HG03280 (cell line): ENCODE results near the gene TXNDC2.

Source experiments
- ATAC-seq: cut with Tn5 transposase; IDR thresholded peaks from one replicate; pipeline ENCODE4 v1.9.1; 2021; ENCODE audit warnings: mild to moderate bottlenecking, moderate library complexity; ENCODE audit not compliant: unreplicated experiment

TXNDC2 gene

DNA sequence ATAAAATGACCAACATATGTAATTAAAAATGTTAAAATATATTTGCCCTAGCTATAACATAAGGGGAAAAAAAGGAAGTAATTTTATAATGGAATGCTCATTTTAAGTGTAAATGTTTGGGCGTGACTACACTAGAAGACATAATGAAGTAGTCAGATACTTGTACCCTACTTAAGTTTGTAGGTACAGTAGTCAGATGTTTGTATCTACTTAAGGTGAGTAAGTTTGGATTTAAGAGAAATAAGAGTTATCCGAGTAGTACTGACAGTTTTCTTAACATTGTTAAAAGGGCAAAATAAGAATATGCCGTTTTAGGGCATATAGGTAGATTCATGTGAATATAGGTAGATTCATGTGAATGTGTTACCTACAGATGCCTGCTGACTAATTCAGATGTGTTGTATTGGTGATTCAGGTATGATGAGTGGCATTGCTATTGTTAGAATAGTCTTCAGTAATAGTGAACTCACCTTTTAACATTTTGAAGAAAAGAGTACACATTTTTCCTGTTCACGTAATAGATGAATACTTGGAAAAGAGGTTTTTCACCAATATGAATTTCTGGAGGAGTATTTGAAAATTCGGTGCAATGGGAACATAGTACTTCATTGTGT, 43.0 kb downstream of the TXNDC2 start:
- no peak for ATAC-seq

DNA sequence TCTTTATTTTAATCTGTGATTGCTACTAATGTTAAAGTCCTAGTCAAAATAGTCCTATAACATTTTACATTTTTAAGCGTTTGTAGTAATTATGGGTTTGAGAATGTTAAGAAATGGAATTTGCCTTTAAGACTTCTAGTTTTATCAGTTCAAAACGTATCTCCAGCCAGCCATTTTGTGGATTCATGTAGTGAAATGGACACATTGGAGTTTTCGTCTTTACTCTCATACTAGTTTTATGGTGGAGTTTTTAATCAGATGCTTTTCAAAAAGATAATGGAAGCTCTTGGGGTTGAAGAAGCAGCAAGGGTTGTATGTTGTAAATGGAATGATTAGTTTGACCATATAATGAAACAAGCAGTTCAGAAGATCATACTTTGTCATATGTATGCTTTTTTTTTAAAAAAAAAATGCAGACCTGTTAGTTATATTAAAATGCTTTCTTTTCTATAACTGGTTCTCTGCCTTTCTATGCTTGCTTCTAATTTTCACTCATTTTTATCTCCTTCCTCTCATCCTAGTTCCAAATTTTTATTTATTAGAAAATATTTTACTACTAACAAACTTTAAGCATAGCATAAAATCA, 44.6 kb downstream of the TXNDC2 start:
- ATAC-seq: no peak

DNA sequence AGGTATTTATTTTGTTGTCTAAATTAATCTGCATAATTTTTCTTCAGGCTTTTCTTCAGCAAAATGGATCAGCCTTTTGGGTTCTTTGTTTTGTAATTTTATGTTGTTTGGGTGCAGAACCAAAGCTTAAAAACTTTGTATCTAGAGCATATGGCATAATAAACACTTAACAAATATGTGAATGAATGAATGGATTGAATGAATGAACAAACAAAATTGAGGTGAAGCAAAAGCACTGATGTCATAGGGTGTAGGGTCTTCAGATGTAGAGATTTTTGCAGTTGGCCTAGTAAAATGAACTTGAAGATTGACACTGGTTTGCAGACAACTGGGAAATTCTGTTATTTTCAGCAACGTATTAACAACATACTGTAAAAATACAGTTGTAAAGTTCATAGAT, 45.4 kb downstream of the TXNDC2 start:
- ATAC-seq: no peak

DNA sequence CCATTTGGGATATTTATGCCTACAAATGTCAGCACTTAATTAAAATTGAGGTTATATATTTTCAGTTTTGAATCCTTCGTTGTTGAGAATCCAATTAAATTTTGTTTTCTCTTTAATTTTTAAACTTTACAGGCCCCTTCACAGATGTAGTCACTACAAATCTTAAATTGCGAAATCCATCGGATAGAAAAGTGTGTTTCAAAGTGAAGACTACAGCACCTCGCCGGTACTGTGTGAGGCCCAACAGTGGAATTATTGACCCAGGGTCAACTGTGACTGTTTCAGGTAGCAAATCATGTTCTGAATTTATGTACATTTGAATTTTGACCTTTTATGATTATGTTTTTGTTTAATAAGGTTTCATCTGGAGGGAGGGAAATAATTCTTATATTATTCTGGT, 45.9 kb downstream of the TXNDC2 start:
- no peak for ATAC-seq

DNA sequence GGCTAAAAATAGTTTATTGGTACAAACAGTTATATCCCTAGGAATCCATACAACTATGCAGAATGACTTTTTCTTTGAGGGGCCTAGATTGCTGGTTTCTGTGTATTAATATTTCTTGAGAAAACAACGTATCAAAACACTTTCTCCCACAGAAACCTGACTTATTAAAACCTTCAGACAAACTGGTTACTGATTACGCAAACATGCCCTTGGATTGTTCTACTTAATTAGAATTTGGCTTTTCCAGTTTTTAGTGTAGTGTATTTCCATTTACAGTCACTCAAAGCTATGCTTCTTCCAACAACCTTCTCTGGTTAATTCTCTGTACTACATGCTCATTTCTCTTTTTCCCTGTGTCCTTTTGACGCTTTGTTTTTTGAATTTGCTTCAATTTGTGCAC, 48.1 kb downstream of the TXNDC2 start:
- no peak for ATAC-seq

DNA sequence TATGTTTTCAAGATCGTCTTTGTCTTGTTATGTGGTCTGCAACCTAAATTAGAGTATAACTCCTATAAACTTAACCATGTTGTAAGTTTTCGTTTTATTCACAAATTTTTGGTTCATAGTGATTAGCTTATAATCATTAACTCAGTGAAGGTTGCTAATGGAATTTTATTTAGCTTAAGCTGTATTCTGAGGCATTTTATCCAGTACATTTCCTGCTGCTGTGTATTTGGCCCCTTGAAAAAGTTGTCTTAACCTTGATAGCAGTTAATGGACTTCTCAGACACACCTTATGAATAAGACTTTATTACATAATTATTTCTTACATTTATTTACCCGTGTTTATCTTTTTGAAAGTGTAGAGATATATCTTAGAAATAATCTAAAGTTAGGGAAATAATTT, 48.5 kb downstream of the TXNDC2 start:
- ATAC-seq: no peak
